ENCODE results near the gene KCNQ1. TPM values are rescaled to one million over a fixed set of nuclear protein-coding genes. Genes with fewer than 3 reads are reported as not detected.
A peak's percentile ranks its signal among the peaks of the same experiment; 100 is the strongest.

Gene KCNQ1
- total and polyA plus RNA-seq, 9 of the 15 experiments (the other 6 are each of a cell fraction or from before 2014, with no cell fraction given), result 0.44 TPM; not detected in 8

DNA sequence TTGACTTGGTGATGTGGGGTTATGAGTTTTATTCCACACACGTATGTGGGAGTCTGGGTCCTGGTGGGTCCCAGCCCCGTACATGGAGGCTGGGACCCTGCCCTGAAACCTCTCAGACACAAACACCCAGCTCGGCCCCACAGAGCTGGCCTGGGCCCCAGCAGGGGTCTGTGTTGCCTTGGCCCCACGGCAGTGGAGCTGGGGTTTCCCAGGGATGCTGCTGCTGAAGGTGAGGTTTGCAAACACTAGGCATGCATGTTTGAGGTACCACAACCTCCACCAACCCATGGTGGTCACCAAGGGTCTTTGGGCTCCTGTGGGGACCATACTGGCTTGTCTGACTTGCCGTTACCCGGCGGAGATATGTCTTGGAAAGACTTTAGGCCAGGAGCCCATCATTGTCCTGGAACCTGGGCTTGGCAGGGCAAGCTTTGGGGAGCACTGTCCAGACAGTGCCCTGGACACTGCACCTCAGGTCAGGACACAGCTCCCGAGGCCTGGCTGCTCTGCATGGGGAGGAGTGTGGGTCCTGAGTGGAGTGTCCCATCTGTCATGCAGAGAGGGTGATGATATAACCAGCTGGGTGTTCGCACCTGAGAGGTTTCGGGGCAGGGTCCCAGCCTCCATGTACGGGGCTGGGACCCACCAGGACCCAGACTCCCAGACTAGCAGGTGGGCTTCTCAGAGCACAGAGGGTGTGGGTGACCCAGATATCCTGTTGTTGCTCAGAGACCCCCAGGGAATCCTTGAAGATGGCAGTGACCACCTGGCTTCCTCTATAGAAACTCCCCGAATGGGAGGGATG, 63.3 kb downstream of the KCNQ1 start:
- intact Hi-C loops (cut with micrococcal nuclease) (no loop called here), in situ Hi-C loops (cut with MboI) (no loop called here)
- ATAC-seq, result no peak
- TF ChIP-seq PYGO2 (tag; IDR thresholded peaks at IDR 0.05), result no peak
- peak; percentile 49 for TF ChIP-seq PRDM10 (IDR thresholded peaks at IDR 0.05; ENCODE audit: partially characterized antibody)
- no peak for TF ChIP-seq BACH1 (tag; IDR thresholded peaks at IDR 0.05)
- no peak for TF ChIP-seq ZNF133 (CRISPR knock-in tag; IDR thresholded peaks at IDR 0.05)
- TF ChIP-seq NFIX (CRISPR knock-in tag; IDR thresholded peaks at IDR 0.05; ENCODE audit: low read depth), result no peak
- no peaks in the 10 kb centered on the region for H3K9me3 ChIP-seq (replicated peaks; ENCODE audit: control insufficient read depth, insufficient read depth, low read depth, low read length)
- H3K4me3 ChIP-seq, result no peak overlapping the region
- H3K4me1 ChIP-seq (replicated peaks in 1 of 2; ENCODE audit: control insufficient read depth in 2 of 2, insufficient read depth in 2 of 2, low read length in 2 of 2), result peaks cover 0 to 5% of the 10 kb centered on the region in 2 experiments; a peak in 2 of 5 replicates
- peak in 3 of 4 experiments; percentile 1 to 2 (median 2) for DNase-seq (ENCODE audit: extremely low read depth in 1 of 4, low spot score in 3 of 4)
- CTCF ChIA-PET (ENCODE audit: low intra/inter-chr PET ratio), result no interaction called here
- H3K9ac ChIP-seq (ENCODE audit: insufficient read depth in 1 of 2, low read depth in 2 of 2, low read length in 2 of 2), result no peak overlapping the region
- POLR2A ChIA-PET, result interaction anchor here (0.7 kb wide), 1 partner anchor 48 kb away, joined by 3 read pairs; no protein-coding TSS in a partner anchor
- H2AFZ ChIP-seq (ENCODE audit: low read depth, low read length), result no peak overlapping the region
- H3K9me1 ChIP-seq (ENCODE audit: control insufficient read depth, insufficient read depth, low read length), result no peaks in the 10 kb centered on the region
- no peaks in the 10 kb centered on the region for H3K36me3 ChIP-seq (ENCODE audit: control insufficient read depth, insufficient read depth, low read length)
- peaks cover 8 to 59% of the 10 kb centered on the region in 2 experiments; a peak in 4 of 5 replicates for H3K27me3 ChIP-seq (ENCODE audit: control insufficient read depth in 2 of 2, insufficient read depth in 2 of 2, low read length in 2 of 2)
- WGBS (ENCODE audit: insufficient coverage, low coverage, missing lambda C conversion rate), result 2% methylated on average over 12 of the region's 12 CpGs
- no peaks in the 10 kb centered on the region for H3K79me2 ChIP-seq (ENCODE audit: control insufficient read depth, insufficient read depth, low read length)
- H3K27ac ChIP-seq (ENCODE audit: extremely low read depth, low read depth, low read length), result no peak overlapping the region
- H3K4me2 ChIP-seq (ENCODE audit: insufficient read depth, low read length), result no peak overlapping the region
- FAIRE-seq, result no peak
- BruUV-seq (replicated peaks), result no TSS peak
- H4K20me1 ChIP-seq (replicated peaks; ENCODE audit: control insufficient read depth, insufficient read depth, low read length), result peaks cover 3% of the 10 kb centered on the region; the same call in 1 of the 2 replicates
